Activated CD4-positive, alpha-beta T cell treated with anti-CD3 and anti-CD28 coated beads, Interleukin-2, amount 50 U/mL, for 24 hours (primary cell): Measurements from ENCODE around the gene ARID1B.

Experiments
- DNase-seq, 2 donors: peaks; one replicate each; pipeline ENCODE4 v3.0.0-alpha.2; 2020; ENCODE audit warnings: low read depth in 1 of 2, low spot score in 1 of 2

ARID1B gene

DNA sequence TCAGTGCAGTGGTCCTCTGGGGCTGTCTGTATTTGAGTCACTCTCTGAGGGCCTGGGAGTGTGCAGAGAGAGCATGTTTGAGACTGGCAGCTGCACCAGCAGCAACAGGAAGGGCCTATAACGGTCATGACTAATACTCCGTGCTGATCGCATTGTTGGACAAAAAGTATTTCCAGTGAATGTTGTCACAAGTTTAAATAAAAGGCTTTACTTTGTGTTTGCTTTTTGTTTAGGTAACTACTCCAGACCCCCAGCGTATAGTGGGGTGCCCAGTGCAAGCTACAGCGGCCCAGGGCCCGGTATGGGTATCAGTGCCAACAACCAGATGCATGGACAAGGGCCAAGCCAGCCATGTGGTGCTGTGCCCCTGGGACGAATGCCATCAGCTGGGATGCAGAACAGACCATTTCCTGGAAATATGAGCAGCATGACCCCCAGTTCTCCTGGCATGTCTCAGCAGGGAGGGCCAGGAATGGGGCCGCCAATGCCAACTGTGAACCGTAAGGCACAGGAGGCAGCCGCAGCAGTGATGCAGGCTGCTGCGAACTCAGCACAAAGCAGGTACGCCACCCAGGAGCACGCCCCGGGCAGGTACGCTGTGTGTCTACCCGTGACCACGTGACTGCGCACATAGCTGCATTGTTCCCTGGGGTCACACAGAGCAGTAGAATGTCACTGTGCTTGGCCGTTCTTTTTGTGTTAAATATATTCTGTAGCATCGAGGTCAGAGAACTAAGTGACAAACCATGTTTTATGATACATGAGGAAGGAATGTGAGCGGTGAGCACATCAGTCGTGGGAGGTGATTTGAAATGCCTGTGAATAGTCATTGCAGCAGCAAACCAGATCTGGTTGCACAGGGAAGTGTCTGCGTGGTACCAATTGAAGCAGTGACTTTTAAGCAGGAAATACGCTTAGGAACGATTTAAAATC lies 371.5 kb downstream of the ARID1B start:
- no peak for DNase-seq

DNA sequence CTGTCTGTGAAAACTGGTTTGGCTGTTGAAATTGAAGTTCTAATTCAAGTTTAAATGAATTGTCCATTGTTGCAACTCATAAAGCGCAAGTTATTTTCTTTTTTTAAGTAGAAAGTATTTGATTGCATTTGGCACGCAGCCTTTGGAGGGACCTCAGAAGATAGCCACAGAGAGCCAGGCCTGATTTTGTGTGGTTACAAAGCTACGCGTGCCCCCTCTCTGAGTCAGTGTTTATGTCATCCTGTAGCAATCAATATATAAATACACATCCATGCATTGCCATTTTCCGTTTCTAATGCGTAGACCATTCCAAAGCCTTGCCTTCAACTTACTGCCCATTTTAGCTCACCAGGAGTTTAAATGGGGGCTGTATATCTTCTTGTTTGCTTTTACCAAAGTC lies 372.9 kb downstream of the ARID1B start:
- no peak for DNase-seq

DNA sequence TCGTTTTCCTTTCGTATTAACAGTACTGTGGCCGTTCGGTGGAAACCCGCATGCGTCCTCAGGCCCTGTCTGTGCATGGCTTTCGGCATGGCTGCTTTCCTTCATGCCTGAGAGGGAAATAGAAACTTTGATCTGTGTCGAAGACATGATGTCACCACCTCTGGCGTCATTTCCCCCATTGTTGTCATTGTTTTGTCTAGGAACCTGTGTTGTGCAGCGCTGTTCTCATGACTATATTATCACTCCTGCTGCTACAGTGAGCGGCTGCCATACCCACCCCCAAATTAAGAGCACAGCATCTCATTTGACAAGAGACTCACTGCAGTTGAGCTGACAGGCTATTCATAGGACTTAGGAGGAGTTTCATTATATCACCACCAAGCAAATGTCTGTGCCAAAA lies 373.9 kb downstream of the ARID1B start:
- DNase-seq = no peak

DNA sequence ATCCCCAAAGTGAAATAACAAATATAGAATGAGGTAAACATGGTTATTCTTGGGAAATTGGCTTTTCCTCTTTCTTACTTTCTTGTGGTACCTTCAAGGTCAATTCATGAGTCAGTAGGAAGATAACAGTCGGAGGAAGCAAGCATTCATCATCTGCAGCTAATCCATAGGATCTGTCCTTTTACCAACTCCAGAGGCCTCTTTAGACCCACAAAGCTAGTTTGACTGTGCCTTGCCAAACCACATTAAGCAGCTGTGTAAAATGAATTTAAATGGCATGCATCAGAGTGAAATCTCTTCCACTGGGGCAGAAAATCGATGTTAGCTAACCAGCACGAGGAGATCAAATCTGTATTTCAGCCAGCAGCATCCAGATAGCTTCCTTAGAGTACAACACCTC lies 374.8 kb downstream of the ARID1B start:
- no peak for DNase-seq

DNA sequence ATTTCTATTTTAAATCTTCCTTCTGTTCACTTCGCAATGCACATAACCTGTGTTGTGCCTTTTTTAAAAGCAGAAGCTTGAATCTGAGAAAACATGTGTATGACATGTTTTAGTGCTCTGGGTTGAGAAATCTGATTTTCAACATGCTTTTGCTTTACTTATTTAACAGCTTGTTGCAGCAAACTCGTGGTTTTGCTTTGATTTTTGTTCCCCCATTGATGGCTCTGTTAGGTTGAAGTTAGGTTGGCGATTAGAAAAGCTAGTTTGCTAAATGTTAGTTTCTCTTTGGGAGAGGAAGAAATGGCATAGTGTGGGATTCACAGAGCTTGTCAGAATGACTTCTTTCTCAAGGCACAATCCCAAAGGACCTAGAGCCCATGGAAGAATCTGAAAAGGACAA lies 375.4 kb downstream of the ARID1B start:
- DNase-seq = no peak

DNA sequence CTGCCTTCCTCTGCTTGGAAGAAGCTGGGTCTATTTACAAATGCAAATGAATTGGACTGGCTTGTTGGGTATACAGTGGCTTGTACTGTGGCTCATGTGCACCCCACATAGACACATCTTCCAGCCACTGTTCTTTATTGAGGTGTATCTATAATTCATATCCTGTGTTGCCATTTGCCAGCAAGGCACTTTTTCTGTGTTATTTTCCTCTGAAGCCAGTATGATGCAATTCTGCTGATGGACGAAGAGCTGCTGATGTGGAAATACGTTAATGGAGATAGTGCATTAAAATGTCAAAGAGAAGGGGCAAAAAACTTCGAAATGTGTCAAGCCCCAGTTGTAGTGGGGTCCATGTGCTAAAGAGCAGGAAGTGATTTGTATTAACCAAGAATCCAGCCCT lies 378.6 kb downstream of the ARID1B start:
- DNase-seq = no peak

DNA sequence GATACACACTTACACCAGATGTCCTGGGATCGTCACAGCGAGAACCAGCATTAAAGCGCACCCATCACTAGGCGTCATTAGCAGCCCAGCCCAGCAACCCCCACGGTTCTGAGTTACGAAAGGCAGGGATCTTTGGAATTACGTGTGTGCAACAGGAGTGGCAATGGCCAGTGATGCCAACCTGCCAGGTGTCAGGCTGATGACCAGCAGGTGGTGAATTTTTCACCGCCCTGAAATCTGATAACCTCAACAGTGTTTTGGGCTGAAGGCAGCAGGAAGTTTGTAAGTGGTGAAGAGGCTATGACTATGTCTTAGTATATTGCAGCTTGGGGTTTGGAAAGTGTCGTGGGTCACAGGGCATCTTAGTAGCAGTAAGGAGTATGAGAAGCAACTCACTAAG lies 380.1 kb downstream of the ARID1B start:
- no peak for DNase-seq

DNA sequence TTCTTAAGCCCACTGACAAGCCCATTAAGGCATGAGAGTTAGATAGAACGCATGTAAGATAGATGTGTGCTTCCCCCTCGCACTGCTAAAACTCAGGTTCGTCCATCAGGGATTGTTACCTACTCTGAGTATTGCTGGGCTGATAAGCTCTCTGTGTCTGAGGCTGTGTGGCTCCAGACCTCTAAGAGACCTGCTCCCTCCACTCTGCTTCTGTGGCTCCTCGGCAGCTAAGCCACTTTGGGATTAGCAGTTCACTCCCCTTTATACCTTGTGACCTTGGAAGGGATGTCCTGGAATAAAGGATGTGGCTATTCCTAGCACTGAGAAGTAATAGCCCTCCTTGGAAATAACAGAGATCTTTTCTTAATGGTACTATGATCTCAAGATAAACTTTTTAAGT lies 381.3 kb downstream of the ARID1B start:
- DNase-seq = no peak

DNA sequence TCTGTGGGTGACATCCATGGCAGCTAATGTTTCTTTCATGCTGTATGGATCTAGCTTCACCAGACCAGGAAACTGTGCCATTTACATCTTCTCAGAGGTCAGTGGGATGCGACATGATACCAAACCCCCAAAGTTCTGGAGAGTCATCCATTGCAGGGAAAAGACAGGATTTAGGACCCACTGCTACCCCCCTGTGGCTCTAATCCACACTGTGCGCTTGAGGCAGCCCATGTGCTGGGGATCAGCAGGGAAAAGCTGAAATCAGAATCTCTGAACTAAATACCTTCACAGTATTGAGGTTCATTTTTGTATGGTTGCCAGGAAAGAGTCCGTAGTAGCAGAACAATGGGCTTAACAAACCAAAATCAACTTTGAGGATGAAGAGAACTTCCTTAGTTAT lies 381.7 kb downstream of the ARID1B start:
- no peak for DNase-seq

DNA sequence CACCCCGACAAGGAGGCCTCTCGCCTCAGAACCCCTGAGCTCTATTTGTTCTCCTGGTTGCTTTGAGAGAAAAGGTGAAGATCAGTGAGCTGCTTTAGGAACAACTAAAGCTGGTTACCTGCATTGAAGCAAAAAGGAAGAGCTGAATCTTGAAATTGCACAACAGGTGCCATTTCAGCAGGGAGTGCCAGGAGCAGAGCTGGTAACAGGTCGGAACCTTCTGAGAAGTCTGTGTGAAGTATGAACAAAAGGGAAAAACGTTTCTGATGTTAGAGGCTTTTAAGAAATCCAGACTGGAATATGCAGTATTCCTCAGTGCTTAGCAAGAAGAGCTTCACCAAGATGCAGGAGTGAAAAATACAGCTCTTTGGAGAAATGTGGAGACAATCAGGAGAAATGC lies 382.2 kb downstream of the ARID1B start:
- no peak for DNase-seq

DNA sequence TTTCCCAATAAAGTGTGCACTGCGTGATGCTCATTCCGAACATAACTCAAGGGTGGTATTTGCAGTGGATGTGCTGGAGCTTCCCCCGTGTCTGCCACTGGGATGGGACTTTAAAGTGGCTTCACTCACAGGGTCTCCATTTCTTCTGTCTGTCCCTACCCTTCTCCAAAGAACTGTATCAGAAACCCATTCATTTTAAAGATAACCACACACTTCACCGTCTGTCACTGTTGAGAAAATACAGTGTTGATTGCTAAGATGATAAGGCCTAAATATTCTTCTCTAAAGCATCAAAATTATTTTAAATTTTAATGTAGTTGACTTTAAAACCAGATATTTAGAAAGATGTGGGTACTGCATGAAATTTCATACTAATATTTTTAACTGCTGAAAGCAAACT lies 384.7 kb downstream of the ARID1B start:
- no peak for DNase-seq

DNA sequence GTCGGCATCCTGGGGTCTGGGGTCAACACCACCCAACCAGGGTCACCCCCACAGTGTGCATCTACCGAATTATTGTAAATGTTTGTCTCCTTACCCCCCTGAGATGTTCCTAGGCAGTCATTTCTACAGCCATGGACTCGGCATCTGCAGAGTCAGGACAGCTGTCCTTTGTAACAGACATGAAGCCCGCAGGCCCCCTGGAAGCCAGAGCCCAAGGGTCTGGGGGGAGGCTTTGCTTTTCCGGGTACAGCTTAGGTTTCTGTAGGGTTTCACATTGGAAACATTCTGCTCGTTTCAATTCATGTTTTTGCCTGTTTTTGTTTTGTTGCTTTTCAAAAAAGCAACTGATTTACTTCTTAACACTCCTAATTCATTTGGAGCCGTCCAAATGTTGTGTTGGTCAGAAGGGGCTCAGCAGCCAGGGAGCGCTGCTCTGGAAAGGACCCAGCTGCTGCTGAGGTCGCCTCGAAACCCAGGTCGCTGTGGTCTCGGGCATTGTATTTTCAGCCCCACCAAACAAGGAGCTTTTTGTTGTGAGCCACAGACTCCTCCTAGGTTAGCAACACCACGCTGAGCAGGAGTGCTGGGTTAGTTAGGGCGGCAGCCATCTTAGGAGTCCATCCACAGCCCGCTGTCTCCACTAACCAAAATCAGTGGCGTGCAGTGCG lies 385.7 kb downstream of the ARID1B start:
- DNase-seq = no peak

DNA sequence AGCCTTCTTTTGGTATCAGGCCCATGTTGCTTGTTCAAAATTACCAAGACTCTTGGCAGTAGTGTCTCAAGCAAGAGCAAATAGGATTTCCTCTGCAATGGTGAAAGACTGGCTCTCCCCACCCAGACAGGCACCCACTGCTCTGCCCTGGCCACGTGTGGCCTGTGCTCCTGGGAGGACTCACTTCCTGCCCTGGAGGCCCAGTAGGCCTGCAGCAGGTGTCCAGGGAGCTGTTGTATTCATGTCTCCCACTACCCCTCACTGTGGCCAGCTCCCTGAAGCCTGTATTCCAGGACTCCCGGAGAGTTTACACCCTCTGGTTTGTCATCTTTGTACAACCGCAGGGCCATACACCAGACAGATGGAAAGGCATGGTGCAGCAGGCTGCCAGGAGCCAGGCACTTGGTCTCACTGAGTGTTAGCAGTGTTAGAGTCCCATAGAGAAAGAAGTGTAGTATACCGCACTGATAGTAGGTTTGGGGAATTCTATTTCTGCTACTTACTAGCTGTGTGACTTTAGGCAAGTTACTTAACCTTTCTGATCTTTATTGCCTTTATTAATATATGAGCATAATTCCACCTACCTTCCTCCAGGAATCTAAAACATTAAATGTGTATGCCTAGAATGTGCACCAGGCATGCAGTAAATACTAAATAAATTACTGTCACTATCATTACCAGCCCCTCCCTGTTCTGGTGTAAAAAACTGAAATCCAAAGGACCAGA lies 386.4 kb downstream of the ARID1B start:
- DNase-seq = no peak

DNA sequence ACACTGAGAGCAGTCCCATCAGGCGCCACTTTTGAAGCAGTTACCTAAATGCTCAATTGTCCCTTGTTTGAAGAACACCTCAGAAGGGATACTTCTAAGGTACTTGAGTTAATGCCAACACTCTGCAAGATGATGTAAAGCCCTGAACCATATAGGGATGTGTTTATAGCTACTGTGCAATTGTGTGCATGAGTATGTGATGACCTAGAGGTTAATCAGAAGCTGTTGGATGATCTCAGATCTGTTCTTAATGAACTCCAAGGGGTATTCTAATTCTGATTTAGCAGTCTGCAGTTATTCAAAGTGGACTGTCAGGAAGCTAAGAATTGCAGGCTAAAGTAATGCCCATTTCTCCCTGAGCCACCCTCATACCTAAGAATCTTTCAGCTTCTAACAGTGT lies 387.8 kb downstream of the ARID1B start:
- no peak for DNase-seq

DNA sequence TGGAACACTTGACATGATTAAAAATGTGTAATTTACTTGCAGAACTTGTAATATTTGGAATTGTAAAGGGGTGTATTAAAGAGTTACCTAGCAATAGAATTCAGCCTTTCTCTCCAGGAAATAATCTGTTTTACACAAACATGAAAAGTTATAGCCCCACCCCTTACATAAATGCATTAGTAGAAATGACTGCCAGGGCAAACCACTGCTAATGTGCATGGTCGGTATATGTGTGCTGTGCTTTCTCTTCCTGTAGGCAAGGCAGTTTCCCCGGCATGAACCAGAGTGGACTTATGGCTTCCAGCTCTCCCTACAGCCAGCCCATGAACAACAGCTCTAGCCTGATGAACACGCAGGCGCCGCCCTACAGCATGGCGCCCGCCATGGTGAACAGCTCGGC lies 389.6 kb downstream of the ARID1B start:
- no peak for DNase-seq

DNA sequence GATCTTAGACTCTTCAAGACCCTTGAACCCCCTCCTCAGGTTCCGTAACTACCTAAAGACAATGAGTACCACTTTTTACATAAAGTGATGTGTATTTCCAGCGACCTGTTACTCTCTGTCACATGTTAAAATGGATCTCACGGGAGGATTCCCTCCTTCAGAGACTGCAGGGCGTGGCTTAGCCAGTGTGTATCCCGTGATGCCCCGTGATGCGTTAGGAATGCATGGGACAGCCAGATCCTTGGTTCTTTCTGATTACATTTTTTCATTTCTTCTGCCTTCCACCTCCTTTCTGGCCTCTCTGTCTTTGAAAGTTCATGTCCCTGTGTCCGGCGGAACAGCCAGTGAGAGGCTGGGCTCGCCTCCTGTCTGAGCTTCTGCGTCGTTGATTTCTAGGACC lies 390.7 kb downstream of the ARID1B start:
- DNase-seq = no peak

DNA sequence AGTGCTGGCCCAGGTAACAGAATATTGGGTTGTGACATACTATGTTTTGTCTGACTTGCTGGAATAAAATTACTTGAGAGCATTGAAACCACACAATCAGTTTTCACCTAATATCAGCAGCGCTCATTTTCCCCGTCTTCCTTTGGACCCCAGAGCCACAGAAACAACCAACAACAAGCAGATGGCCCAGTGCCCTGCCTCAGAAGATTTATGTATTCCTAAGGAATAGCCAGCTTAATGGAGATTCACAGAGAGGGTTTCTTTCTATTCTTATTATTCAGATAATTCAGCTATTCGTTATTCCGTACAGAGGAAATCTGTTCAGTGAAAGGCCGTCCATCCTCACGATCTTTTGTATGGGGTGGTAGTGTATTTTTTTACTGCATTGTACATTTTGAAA lies 391.3 kb downstream of the ARID1B start:
- DNase-seq = no peak

DNA sequence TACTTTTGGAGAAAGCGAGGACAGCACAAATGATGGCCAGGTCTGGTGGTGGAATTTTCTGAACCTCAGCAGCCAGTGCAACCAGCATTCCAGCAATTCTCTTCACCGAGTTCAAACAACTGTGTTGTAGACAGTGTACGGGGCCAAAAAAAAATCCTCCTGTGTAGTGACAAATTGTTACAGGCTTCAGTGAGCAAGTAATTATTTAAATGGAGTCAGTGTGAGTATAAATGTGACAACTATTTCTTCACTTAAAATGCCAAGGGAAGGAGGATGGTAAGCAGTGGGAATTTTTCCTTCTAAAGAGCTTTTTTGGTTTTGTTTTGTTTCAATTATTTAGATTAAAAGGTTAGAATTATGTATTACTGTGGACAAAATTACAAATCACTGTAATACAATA lies 392.0 kb downstream of the ARID1B start:
- no peak for DNase-seq

DNA sequence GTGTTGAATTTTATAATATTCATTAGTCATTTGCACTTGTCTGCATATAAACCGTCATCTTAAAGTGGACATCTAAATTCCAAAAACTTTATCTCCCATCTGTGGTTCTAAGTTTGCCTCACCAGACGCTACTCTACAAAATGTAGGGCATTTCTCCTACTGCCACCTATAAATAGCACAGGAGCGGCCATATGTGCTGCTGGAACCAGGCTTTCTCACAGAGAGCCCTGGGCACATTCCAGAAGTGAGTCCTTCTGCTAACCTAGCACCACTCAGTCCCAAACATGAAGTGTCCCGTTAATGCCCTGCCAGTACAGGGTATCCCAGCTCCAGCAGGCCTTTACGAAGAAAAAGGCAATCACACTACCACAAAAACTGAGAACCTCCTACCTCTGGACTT lies 392.5 kb downstream of the ARID1B start:
- DNase-seq = no peak

DNA sequence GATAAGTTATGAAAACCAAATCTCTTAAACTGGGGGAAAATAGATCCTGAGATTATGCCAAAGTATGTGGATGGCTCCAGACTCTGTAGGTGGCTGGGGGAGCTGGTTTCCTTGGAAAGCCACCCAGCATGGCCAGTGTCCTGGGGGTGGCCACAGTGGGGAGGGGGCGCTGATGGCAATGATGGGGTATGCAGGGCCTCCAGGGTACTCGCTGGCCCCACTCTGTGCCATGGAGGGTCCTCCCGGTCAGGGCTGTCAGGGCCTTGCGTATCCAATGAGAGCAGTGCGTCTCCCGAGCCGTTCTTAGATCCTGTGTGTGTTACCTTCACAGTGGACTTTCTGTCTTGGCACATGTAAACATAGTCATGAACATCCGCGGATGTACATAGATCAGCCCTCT lies 393.4 kb downstream of the ARID1B start:
- DNase-seq = no peak

DNA sequence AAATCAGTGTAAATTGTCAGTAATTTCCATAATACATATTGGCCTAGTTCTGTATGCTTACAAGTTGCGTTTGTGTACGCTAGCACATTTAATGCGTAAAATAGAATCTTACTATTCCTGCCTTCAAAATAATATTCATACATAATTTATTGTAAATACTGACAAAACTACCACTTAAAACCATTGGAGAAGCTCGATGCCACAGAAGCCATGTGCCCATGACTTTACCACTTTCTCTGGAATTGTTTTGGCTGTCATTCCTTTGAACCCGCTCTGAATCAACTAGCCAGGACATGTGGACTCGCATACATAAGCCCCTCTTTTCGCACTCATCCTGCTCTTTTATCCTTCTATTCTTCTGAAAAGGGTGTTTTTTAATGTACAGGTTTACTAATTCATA lies 394.6 kb downstream of the ARID1B start:
- no peak for DNase-seq

DNA sequence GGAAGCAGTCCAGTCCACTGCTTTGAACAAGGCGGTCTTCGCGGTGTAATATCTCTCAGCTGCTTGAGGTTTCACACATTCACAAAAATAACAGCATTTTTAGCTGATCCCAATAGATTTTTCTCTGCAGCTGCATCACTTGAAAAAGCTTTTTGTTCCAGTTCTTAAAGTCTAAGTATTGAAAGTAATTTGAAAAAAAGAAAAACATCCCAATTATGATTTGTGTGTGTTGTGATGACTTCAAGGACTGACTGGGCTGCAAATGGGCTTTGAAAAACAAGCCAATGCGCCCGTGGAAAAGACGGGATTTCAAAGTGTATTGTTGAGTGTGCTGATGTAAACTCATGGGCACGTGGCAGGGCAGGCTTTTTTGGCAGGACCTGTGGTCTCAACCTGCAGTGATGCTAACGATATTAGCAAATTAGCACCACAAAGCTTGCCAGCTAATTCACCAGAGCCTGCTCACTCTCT lies 395.1 kb downstream of the ARID1B start:
- DNase-seq = no peak
